IPS-NIHi11 (cell line): ENCODE data around the gene RAB36.
"Not testable (repeated sequence)": the region's sequence is repeated elsewhere in the genome, so short reads cannot be mapped to it uniquely, and the experiment has no call there.

Source experiments
- DNase-seq: peaks from one replicate; pipeline ENCODE4 v3.0.0; 2012; ENCODE audit warnings: mixed read lengths, low spot score

The RAB36 gene

GRCh38 chr22:23121000-23121421 lies 24.3 kb upstream of the RAB36 start:
- DNase-seq, result no peak

GRCh38 chr22:23121424-23121823 lies 23.9 kb upstream of the RAB36 start:
- DNase-seq, result no peak

GRCh38 chr22:23122216-23122957 lies 22.9 kb upstream of the RAB36 start:
- DNase-seq, result no peak

- DNase-seq, result no peak
Observed at GRCh38 chr22:23122992-23123803, 22.1 kb upstream of the RAB36 start.

GRCh38 chr22:23123804-23124254 lies 21.4 kb upstream of the RAB36 start:
- no peak for DNase-seq

- no peak for DNase-seq
Observed at GRCh38 chr22:23124611-23125511, 20.4 kb upstream of the RAB36 start.

- no peak for DNase-seq
Observed at GRCh38 chr22:23125512-23126103, 19.7 kb upstream of the RAB36 start.

GRCh38 chr22:23126165-23127054 lies 18.9 kb upstream of the RAB36 start:
- no peak for DNase-seq

- no peak for DNase-seq
Observed at GRCh38 chr22:23127055-23127756, 18.1 kb upstream of the RAB36 start.

- DNase-seq, result no peak
Observed at GRCh38 chr22:23127788-23128187, 17.5 kb upstream of the RAB36 start.

- peak; percentile 93 for DNase-seq
Observed at GRCh38 chr22:23128269-23129108, 16.8 kb upstream of the RAB36 start.

GRCh38 chr22:23129149-23129548 lies 16.1 kb upstream of the RAB36 start:
- DNase-seq, result no peak

GRCh38 chr22:23130697-23131096 lies 14.6 kb upstream of the RAB36 start:
- no peak for DNase-seq

- no peak for DNase-seq
Observed at GRCh38 chr22:23131931-23132330, 13.3 kb upstream of the RAB36 start.

- no peak for DNase-seq
Observed at GRCh38 chr22:23132376-23133091, 12.7 kb upstream of the RAB36 start.

GRCh38 chr22:23133922-23134321 lies 11.4 kb upstream of the RAB36 start:
- DNase-seq, result no peak

- not testable (repeated sequence) for DNase-seq
Observed at GRCh38 chr22:23136991-23137390, 8.3 kb upstream of the RAB36 start.

GRCh38 chr22:23137468-23137867 lies 7.8 kb upstream of the RAB36 start:
- no peak for DNase-seq
